Peyer's patch (tissue), 4 donors: ENCODE data around the gene OR13J1. TPM values are rescaled to one million over a fixed set of nuclear protein-coding genes. Genes with fewer than 3 reads are reported as not detected.

Experiments used
- DNase-seq, 3 donors: peaks; one replicate each; pipeline ENCODE4 v3.0.0-alpha.2; 2017 to 2019
- H3K27ac ChIP-seq, 4 donors: fragments of 200-600 bp; sonication (generic); one replicate each; pipeline ENCODE4 v1.5.1; 2016 to 2019
- H3K27me3 ChIP-seq, 2 donors: fragments of 200-600 bp; sonication (generic); one replicate each; pipeline ENCODE4 v1.5.1; 2019
- H3K36me3 ChIP-seq, 3 donors: fragments of 200-600 bp; sonication (generic); one replicate each; pipeline ENCODE4 v1.5.1; 2016 to 2019
- H3K4me1 ChIP-seq, 4 donors: fragments of 200-600 bp; sonication (generic); one replicate each; pipeline ENCODE4 v1.5.1; 2016 to 2019
- H3K4me3 ChIP-seq, 4 donors: fragments of 200-600 bp; sonication (generic); 1 replicate in 3 of 4; 2 replicates in 1 of 4; pipeline ENCODE4 v1.5.1; 2016 to 2019; ENCODE audit warnings: mild to moderate bottlenecking in 1 of 4
- H3K9me3 ChIP-seq, 4 donors: fragments of 200-600 bp; sonication (generic); one replicate each; pipeline ENCODE4 v1.5.1; 2016 to 2019; ENCODE audit warnings: mild to moderate bottlenecking in 1 of 4
- POLR2A ChIP-seq, 2 donors: fragments of 450-650 bp; IDR thresholded peaks; one replicate each; pipeline ENCODE4 v1.5.1; 2017; ENCODE audit warnings: antibody characterized with exemption in 2 of 2, mild to moderate bottlenecking in 2 of 2, moderate library complexity in 2 of 2
- total RNA-seq, 4 donors: library from RNA; depleted of rRNA; stranded (reverse); fragments of >200 nt; gene quantifications; one replicate each; pipeline ENCODE4 v1.1.0, GENCODE V29; 2016
- TF ChIP-seq, protein P1 (sequence below), 6 experiments: fragments of 450-650 bp in 4 of 6; fragments of 200-600 bp in 2 of 6; sonication (generic) in 1 of 6; IDR thresholded peaks; one replicate each; pipeline ENCODE4 v1.5.1; 2017 to 2019; ENCODE audit warnings: antibody characterized with exemption in 6 of 6, mild to moderate bottlenecking in 3 of 6, moderate library complexity in 1 of 6

The OR13J1 gene
- total RNA-seq, 4 donors from 2014 or later, result not detected

DNA sequence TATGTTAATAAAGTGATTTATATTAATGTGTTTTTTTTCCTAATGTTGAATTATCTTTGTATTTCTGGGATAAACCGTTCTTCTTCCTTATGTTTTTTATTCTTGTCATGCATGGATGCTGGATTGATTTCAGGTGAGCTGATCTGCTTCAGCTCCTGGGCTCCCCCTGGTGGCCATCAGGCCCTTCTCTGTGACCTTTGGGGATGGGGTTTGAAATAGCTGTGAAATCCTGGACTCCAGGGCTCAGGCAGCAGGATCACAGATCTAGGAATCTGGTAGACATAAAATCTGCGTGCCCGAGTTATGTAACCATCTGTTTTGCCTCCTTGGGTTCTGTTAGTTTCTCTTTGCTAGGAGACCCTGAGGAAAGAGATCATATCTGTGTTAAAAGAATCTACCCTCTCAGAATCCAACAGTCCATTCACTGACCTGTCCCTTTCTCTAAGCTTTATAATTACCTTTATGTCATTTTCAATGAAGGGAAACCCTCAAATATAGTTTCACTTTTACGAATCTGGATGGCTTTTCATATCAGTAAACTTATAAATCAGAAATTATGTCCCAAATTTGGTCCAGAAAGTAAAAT is 12.2 kb upstream of the OR13J1 start:
- DNase-seq, result peak; percentile 82 to 95 (median 89)
- Histone ChIP-seq H3K27ac (no peak overlapping the region), H3K4me1 (no peaks in the 10 kb centered on the region), H3K9me3 (no peaks in the 10 kb centered on the region), H3K27me3 (no peaks in the 10 kb centered on the region), H3K36me3 (no peaks in the 10 kb centered on the region), H3K4me3 (no peak overlapping the region)
- TF ChIP-seq, protein P1, sequence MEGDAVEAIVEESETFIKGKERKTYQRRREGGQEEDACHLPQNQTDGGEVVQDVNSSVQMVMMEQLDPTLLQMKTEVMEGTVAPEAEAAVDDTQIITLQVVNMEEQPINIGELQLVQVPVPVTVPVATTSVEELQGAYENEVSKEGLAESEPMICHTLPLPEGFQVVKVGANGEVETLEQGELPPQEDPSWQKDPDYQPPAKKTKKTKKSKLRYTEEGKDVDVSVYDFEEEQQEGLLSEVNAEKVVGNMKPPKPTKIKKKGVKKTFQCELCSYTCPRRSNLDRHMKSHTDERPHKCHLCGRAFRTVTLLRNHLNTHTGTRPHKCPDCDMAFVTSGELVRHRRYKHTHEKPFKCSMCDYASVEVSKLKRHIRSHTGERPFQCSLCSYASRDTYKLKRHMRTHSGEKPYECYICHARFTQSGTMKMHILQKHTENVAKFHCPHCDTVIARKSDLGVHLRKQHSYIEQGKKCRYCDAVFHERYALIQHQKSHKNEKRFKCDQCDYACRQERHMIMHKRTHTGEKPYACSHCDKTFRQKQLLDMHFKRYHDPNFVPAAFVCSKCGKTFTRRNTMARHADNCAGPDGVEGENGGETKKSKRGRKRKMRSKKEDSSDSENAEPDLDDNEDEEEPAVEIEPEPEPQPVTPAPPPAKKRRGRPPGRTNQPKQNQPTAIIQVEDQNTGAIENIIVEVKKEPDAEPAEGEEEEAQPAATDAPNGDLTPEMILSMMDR (IDR thresholded peaks at IDR 0.05), result peak; percentile 72 to 95 (median 91)
- no peak for TF ChIP-seq POLR2A (IDR thresholded peaks at IDR 0.05)

DNA sequence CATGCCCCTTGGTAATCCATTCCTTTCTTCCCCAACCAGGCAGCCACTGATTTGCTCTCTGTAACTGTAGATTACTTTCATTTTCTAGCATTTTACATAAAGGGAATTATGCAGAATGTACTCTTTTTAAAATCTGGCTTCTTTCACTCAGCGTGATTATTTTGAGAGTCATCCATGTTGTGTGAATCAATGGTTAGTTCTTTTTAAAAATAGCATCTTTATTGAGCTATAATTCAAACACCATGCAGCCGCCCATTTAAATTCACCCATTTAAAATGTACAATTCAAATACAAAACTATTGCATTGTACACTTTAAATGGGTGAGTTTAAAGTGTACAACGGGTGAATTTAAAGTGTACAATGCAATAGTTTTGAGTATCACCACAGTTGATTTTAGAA is 2.3 kb upstream of the OR13J1 start:
- TF ChIP-seq POLR2A (IDR thresholded peaks at IDR 0.05), result no peak
- TF ChIP-seq, protein P1 (IDR thresholded peaks at IDR 0.05), result no peak
- DNase-seq, result no peak
- Histone ChIP-seq H3K36me3 (no peaks in the 10 kb centered on the region), H3K27me3 (no peaks in the 10 kb centered on the region), H3K27ac (no peak overlapping the region), H3K4me1 (no peaks in the 10 kb centered on the region), H3K4me3 (no peak overlapping the region), H3K9me3 (peaks cover 0 to 3% (median 0%) of the 10 kb centered on the region in 4 donors)

DNA sequence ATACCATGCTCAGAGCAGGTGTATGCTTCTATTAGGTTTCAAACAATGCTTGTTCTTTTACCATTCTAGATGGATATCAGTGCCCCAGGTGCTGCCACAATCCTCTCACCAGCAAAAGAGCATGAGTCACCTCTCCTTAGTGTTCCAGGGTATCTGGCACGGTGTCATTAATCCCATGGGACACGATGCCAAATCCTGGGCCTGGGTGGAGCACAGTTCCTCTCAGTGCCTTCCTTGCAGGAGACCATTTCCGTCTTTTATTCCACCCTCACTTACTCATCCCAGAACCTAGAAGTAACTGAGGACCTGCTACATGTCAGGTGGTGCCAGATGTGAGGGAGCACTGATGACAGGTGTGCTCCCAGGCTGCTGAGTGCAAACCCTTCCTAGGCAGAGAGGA is 1.3 kb upstream of the OR13J1 start:
- no peak for DNase-seq
- no peak overlapping the region for H3K4me3 ChIP-seq
- H3K36me3 ChIP-seq, result no peaks in the 10 kb centered on the region
- H3K27me3 ChIP-seq, result no peaks in the 10 kb centered on the region
- H3K27ac ChIP-seq, result no peak overlapping the region
- H3K4me1 ChIP-seq, result no peaks in the 10 kb centered on the region
- TF ChIP-seq, protein P1 (IDR thresholded peaks at IDR 0.05), result no peak
- TF ChIP-seq POLR2A (IDR thresholded peaks at IDR 0.05), result no peak
- H3K9me3 ChIP-seq, result no peaks in the 10 kb centered on the region

DNA sequence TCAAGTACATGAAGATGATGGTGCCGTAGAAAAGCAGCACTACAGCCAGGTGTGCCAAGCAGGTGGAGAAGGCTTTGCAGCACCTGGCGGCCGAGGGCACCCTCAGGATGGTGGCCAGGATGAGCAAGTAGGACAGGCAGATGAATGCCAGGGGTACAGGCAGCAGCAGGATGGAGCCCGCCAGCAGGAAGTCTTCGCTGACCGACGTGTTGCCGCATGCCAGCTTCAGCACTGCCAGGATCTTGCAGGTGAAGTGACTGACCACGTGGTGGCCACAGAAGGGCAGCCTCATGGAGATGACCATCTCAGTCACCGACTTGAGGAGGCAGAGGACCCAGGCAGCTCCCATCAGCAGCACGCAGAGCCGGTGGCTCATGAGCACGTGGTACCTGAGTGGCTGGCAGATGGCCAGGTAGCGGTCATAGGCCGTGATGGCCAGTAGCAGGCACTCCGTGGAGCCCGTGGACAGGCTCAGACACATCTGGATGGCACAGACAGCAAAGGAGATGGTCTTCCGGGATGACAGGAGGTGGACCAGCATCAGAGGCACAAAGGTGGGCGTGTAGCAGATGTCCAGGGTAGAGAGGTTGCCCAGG is 482 bp downstream of the OR13J1 start:
- Histone ChIP-seq H3K4me3 (no peak overlapping the region), H3K4me1 (no peaks in the 10 kb centered on the region), H3K36me3 (no peaks in the 10 kb centered on the region), H3K27ac (no peak overlapping the region), H3K27me3 (no peaks in the 10 kb centered on the region), H3K9me3 (no peaks in the 10 kb centered on the region)
- DNase-seq, result no peak
- TF ChIP-seq, protein P1 (IDR thresholded peaks at IDR 0.05), result no peak
- no peak for TF ChIP-seq POLR2A (IDR thresholded peaks at IDR 0.05)

DNA sequence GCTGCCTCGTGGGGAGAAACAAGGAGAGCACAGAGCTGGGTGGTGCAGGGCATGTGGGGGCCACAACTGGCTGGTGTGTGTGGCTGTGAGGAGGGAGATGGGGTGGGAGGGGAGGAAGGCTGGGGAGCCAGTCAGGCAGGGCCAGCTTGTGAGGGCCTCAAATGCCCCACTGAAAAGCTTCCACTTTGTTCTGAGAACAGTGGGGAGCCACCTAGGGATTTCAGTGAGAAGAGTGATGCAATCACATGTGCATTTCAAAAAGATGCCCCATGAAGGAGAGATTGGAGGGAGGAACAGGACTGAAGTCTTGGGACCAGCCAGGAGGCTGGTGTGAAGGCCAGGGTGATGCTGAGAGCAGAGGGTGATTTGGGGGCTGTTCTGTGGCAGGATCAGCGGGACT is 1.3 kb downstream of the OR13J1 start:
- no peak overlapping the region for H3K4me3 ChIP-seq
- H3K9me3 ChIP-seq, result no peaks in the 10 kb centered on the region
- H3K36me3 ChIP-seq, result no peaks in the 10 kb centered on the region
- DNase-seq, result no peak
- H3K4me1 ChIP-seq, result no peaks in the 10 kb centered on the region
- TF ChIP-seq, protein P1 (IDR thresholded peaks at IDR 0.05), result no peak
- TF ChIP-seq POLR2A (IDR thresholded peaks at IDR 0.05), result no peak
- H3K27me3 ChIP-seq, result no peaks in the 10 kb centered on the region
- no peak overlapping the region for H3K27ac ChIP-seq
